GM12865 (cell line): ENCODE measurements around the gene IP6K1.
"Not testable (repeated sequence)": the region's sequence is repeated elsewhere in the genome, so short reads cannot be mapped to it uniquely, and the experiment has no call there.

Experiments
- DNase-seq: peaks from one replicate; pipeline ENCODE4 v3.0.0; 2010; ENCODE audit warnings: low read depth
- H3K4me3 ChIP-seq: 2 replicates; pipeline ENCODE4 v1.5.1; 2011; ENCODE audit warnings: mild to moderate bottlenecking, low read depth, low read length, control low read depth
- CTCF ChIP-seq: IDR thresholded peaks from 2 replicates; pipeline ENCODE4 v1.5.1; 2011; ENCODE audit warnings: low read length, control low read depth, low read depth, inconsistent platforms; ENCODE audit not compliant: insufficient read depth; ENCODE audit errors: missing control alignments

The IP6K1 gene

GRCh38 chr3:49750056-49750455 is 36.3 kb downstream of the IP6K1 start:
- H3K4me3 ChIP-seq = no peak overlapping the region

DNA sequence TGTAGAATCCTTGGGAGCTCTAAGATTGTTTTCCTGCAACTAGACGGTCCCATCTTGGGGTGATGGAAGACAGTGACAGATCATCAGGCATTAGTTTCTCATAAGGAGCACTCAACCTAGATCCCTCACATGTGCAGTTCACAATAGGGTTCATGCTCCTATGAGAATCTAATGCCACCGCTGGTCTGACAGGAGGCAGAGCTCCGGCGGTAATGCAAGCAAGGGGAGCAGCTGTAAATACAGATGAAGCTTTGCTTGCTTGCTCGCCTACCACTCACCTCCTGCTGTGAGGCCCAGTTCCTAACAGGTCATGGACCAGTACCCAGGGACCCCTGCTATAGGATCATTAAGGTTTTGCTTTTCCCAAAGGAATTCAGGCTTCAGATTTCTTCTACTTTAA is 37.5 kb downstream of the IP6K1 start:
- DNase-seq = not testable (repeated sequence)

More at GRCh38 chr3:49750056-49750455, 36.3 kb downstream of the IP6K1 start:
- DNase-seq = no peak
- no peak for TF ChIP-seq CTCF

DNA sequence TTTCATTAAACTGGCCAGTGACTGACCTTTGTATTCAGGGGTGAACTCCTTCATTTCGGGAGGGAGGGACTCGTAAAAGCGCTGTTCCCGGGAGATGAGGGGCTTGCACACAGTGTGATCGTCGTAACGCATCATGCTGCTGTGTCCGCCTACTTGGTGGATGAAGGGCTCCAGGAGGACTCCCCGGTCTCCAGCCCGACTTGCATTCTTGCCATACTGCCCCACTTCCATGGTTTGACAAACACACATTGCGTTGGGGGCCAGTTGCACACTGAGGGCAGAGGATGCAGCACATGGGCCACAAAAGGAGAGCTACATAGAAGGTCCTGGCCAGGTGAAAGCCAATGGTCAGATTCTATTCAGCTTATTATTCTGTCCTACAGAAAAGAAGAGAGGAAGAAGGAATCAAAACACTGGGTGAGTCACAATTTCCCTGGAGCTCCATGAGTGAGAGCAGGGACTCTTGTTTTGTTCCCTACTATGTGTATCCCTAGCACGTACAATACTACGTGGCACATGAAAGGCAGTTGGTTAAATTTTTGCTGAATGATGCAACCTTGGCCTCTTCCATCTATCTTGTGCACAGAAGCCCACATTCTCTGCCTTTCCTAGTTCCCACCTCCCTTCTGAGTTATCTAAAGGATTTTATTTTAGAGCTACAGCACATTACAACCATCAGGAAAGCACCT is 38.4 kb downstream of the IP6K1 start:
- TF ChIP-seq CTCF = no peak
- no peak for DNase-seq
- H3K4me3 ChIP-seq = no peak overlapping the region

More for the DNA sequence above, 37.5 kb downstream of the IP6K1 start:
- not testable (repeated sequence) for H3K4me3 ChIP-seq

GRCh38 chr3:49745986-49746385 is 40.4 kb downstream of the IP6K1 start:
- DNase-seq = no peak
- no peak for TF ChIP-seq CTCF

GRCh38 chr3:49740427-49740826 is 45.9 kb downstream of the IP6K1 start:
- DNase-seq = no peak
- H3K4me3 ChIP-seq = no peak overlapping the region
- TF ChIP-seq CTCF = no peak

More at GRCh38 chr3:49745986-49746385, 40.4 kb downstream of the IP6K1 start:
- H3K4me3 ChIP-seq = no peak overlapping the region

DNA sequence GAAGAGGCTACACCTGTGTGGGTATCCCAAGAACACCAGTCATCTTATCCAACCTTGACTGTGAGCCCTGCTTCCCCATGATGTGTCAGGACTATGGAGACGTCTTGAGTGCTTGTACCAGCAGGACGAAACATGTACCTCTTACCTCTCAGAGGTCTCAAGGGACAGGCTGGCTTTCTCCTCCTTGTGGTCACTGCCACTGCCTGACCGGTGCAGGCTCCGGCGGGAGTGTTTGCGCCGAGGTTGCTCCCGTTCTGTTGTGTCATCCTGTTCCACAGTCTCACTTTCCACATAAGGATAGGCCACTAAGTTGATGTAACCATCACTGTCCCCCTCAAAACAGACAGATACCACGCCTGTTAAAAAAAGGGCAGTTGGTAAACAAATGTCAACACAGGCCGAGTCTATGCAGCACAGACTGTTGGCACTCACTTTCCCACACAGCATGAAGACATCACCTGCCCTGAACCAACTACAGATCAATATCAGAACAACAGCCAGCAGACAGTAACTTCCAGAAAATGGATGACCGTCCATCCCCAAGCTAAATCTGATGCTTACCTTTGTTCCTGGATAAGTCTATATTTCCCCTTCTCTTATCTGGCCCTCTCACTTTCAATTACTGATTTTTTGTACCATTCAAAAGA is 48.2 kb downstream of the IP6K1 start:
- no peak overlapping the region for H3K4me3 ChIP-seq
- DNase-seq = no peak
- no peak for TF ChIP-seq CTCF

DNA sequence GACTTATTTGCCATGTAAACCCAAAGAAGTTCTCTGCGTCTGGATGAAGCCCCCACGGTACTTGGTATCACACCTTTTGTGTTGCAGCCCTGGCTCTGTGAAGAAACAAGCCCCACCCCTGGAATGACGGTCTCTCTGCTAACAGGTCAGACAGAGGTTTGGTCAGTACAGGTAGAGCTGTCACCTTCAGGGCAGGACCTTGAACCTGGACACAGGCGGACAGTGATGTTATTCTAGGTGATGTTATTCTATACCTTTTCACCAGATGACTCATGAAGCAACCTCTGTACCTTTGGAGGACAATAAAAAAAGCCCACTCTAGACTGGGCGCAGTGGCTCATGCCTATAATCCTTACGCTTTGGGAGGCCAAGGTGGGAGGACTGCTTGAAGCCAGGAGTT is 51.6 kb downstream of the IP6K1 start:
- H3K4me3 ChIP-seq = no peak overlapping the region
- DNase-seq = no peak
- TF ChIP-seq CTCF = no peak
